GM23338 (cell line): ENCODE results near the gene NID1. TPM values are rescaled to one million over a fixed set of nuclear protein-coding genes. Genes with fewer than 3 reads are reported as not detected.
A peak's percentile ranks its signal among the peaks of the same experiment; 100 is the strongest.

Source experiments
- ATAC-seq: fragments of 200-7000 bp; cut with Tn5 transposase; 3 replicates; pipeline ENCODE4 v1.9.1; 2020
- DNase-seq: peaks from one replicate; pipeline ENCODE4 v3.0.0-alpha.2; 2015; ENCODE audit warnings: low spot score
- H2AFZ ChIP-seq: fragments of 200-600 bp; sonication (generic); 2 replicates; pipeline ENCODE4 v1.8.0; 2016; ENCODE audit warnings: antibody characterized with exemption, mild to moderate bottlenecking, moderate library complexity
- H3F3A ChIP-seq: fragments of 200-600 bp; sonication (generic); replicated peaks from 2 replicates; pipeline ENCODE4 v1.8.0; 2017; ENCODE audit warnings: antibody characterized with exemption, mixed run types, low read depth
- H3K27ac ChIP-seq: fragments of 200-600 bp; sonication (generic); 2 replicates; pipeline ENCODE4 v1.6.1; 2016; ENCODE audit warnings: low read depth
- H3K27me3 ChIP-seq: fragments of 200-600 bp; sonication (generic); 2 replicates; pipeline ENCODE4 v1.8.0; 2016; ENCODE audit warnings: mild to moderate bottlenecking, mixed run types, moderate library complexity; ENCODE audit not compliant: insufficient read depth
- H3K36me3 ChIP-seq: fragments of 200-600 bp; sonication (generic); 2 replicates; pipeline ENCODE4 v1.8.0; 2016; ENCODE audit warnings: mild to moderate bottlenecking; ENCODE audit not compliant: insufficient read depth
- H3K4me1 ChIP-seq: fragments of 200-600 bp; sonication (generic); 2 replicates; pipeline ENCODE4 v1.8.0; 2016; ENCODE audit warnings: mild to moderate bottlenecking, moderate library complexity; ENCODE audit not compliant: insufficient read depth
- H3K4me2 ChIP-seq: fragments of 200-600 bp; sonication (generic); 2 replicates; pipeline ENCODE4 v1.7.1; 2017; ENCODE audit warnings: mixed run types
- H3K4me3 ChIP-seq: fragments of 200-600 bp; sonication (generic); 2 replicates; pipeline ENCODE4 v1.6.1; 2016; ENCODE audit warnings: mixed run types
- H3K79me2 ChIP-seq: fragments of 200-600 bp; sonication (generic); replicated peaks from 2 replicates; pipeline ENCODE4 v1.8.0; 2017; ENCODE audit warnings: mild to moderate bottlenecking; ENCODE audit not compliant: insufficient read depth
- H3K9me2 ChIP-seq: fragments of 200-600 bp; sonication (generic); 2 replicates; pipeline ENCODE4 v1.8.0; 2017; ENCODE audit not compliant: insufficient read depth
- H4K20me1 ChIP-seq: fragments of 200-600 bp; sonication (generic); replicated peaks from 2 replicates; pipeline ENCODE4 v1.8.0; 2017; ENCODE audit warnings: mild to moderate bottlenecking; ENCODE audit not compliant: insufficient read depth
- H3K27ac Mint-ChIP-seq: 2 replicates; pipeline ENCODE4 v1.8.0; 2020; ENCODE audit warnings: inconsistent platforms, mild to moderate bottlenecking, moderate library complexity, mixed read lengths
- H3K27me3 Mint-ChIP-seq: 3 replicates; pipeline ENCODE4 v1.8.0; 2022; ENCODE audit warnings: low read depth, mild to moderate bottlenecking, moderate library complexity, mixed read lengths, inconsistent platforms; ENCODE audit not compliant: insufficient read depth, poor library complexity
- H3K36me3 Mint-ChIP-seq: 3 replicates; pipeline ENCODE4 v1.8.0; 2021; ENCODE audit warnings: low read depth, mild to moderate bottlenecking, inconsistent platforms, moderate library complexity, mixed read lengths
- H3K4me1 Mint-ChIP-seq: 3 replicates; pipeline ENCODE4 v1.8.0; 2020; ENCODE audit warnings: mild to moderate bottlenecking, inconsistent platforms, mixed read lengths
- H3K4me3 Mint-ChIP-seq: 3 replicates; pipeline ENCODE4 v1.8.0; 2021; ENCODE audit warnings: moderate library complexity, mild to moderate bottlenecking, inconsistent platforms, mixed read lengths
- H3K9me3 Mint-ChIP-seq: 3 replicates; pipeline ENCODE4 v1.8.0; 2020; ENCODE audit warnings: moderate library complexity, mild to moderate bottlenecking, inconsistent platforms, mixed read lengths
- CREB1 ChIP-seq: fragments of 250-450 bp; sonication (Bioruptor Pico); IDR thresholded peaks from 2 replicates; pipeline ENCODE4 v1.5.0; 2020; ENCODE audit warnings: low read depth, mild to moderate bottlenecking, moderate library complexity
- EZH2 ChIP-seq: fragments of 200-600 bp; sonication (generic); IDR thresholded peaks from one replicate; pipeline ENCODE4 v1.8.0; 2017; ENCODE audit warnings: antibody characterized with exemption, mild to moderate bottlenecking, low read depth; ENCODE audit not compliant: unreplicated experiment
- JUNB ChIP-seq: IDR thresholded peaks from one replicate; pipeline ENCODE4 v1.6.1; 2016; ENCODE audit warnings: antibody characterized with exemption; ENCODE audit not compliant: unreplicated experiment
- NANOG ChIP-seq: IDR thresholded peaks from 2 replicates; pipeline ENCODE4 v1.6.1; 2016; ENCODE audit warnings: antibody characterized with exemption, borderline replicate concordance
- POLR2AphosphoS5 ChIP-seq: IDR thresholded peaks from 2 replicates; pipeline ENCODE4 v1.6.1; 2016; ENCODE audit warnings: antibody characterized with exemption, low read depth
- STAT1 ChIP-seq: IDR thresholded peaks from one replicate; pipeline ENCODE4 v1.6.1; 2016; ENCODE audit warnings: antibody characterized with exemption; ENCODE audit not compliant: unreplicated experiment
- ZNF114 ChIP-seq: fragments of 250-450 bp; sonication (Bioruptor Pico); IDR thresholded peaks from 2 replicates; pipeline ENCODE4 v1.5.0; 2020; ENCODE audit warnings: mild to moderate bottlenecking, moderate library complexity
- ZNF331 ChIP-seq: fragments of 250-450 bp; sonication (Bioruptor Pico); IDR thresholded peaks from 2 replicates; pipeline ENCODE4 v1.5.0; 2020; ENCODE audit warnings: low read depth, mild to moderate bottlenecking, moderate library complexity
- polyA plus RNA-seq: library from polyadenylated mRNA; unstranded; fragments of >200 nt; fragmentation: Nextera tagmentation; extraction: Ambion mirVana; gene quantifications from 2 replicates; pipeline ENCODE4 v1.2.1, GENCODE V29; 2016
- total RNA-seq: library from RNA; depleted of rRNA; stranded (reverse); fragments of >200 nt; shearing (Covaris generic); gene quantifications from 2 replicates; pipeline ENCODE4 v1.2.3, GENCODE V29; 2014
- TF ChIP-seq, protein P1 (sequence below), 2 experiments: fragments of 200-600 bp in 1 of 2; sonication (generic) in 1 of 2; conservative IDR thresholded peaks; 2 replicates each; pipeline versions ENCODE4 v1.5.1 to v1.6.1; 2016 to 2017; ENCODE audit warnings: antibody characterized with exemption in 2 of 2, low read depth in 2 of 2, mild to moderate bottlenecking in 2 of 2, moderate library complexity in 1 of 2
- TF ChIP-seq, protein P2 (sequence below): IDR thresholded peaks from 2 replicates; pipeline ENCODE4 v1.6.1; 2016; ENCODE audit warnings: antibody characterized with exemption
- TF ChIP-seq, protein P3 (sequence below): fragments of 250-450 bp; sonication (Bioruptor Pico); IDR thresholded peaks from 2 replicates; pipeline ENCODE4 v1.5.0; 2020; ENCODE audit warnings: mild to moderate bottlenecking, moderate library complexity

The NID1 gene
- total and polyA plus RNA-seq, 2 experiments from 2014 or later, result 7.1 to 32.5 TPM

DNA sequence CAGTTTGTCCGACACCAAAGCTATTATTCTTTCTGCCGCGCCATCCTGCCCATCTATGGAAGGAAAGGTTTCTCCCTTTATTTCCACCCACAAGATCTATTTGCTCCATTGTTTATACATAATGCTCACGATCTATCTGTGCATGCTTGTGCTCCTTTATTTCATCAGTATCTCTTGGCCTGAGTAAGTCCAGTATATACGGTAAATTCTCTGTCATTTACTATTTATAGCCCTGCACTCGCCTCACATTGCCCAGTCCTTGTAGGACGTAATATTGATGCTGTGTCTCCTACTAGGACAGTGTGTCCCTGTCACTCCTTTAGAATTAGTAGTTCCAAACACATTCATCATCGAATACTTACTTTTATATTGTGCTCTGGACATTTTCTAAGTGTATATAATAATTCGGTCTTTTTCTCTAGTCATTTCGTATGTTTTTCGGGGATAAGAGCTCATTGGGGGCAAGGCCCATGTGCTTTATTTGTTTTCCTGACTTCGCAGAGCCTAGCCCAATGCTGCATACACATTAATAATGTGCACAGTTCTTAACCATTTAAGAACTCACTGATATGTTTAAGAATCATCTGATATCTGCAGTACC lies 3.1 kb upstream of the NID1 start:
- H3K9me2 ChIP-seq, result no peaks in the 10 kb centered on the region
- H4K20me1 ChIP-seq, result no peaks in the 10 kb centered on the region
- Mint-ChIP-seq H3K4me3 (no peak overlapping the region), H3K4me1 (peaks cover 19% of the 10 kb centered on the region), H3K27me3 (peaks cover 27% of the 10 kb centered on the region), H3K27ac (no peak overlapping the region), H3K36me3 (peaks cover 2% of the 10 kb centered on the region), H3K9me3 (peaks cover 3% of the 10 kb centered on the region; the same call in 2 of the 3 replicates)
- H2AFZ ChIP-seq, result no peak overlapping the region
- H3K36me3 ChIP-seq, result no peaks in the 10 kb centered on the region
- DNase-seq (no peak), ATAC-seq (no peak)
- 0 out of 2 replicates have a peak, but pooled peaks cover 4% of the 10 kb centered on the region for H3F3A ChIP-seq
- no peak overlapping the region for H3K4me2 ChIP-seq
- H3K4me1 ChIP-seq, result peaks cover 14% of the 10 kb centered on the region
- no peak overlapping the region for H3K4me3 ChIP-seq
- no peak for TF ChIP-seq EZH2
- TF ChIP-seq NANOG, result no peak
- TF ChIP-seq JUNB, result no peak
- no peak for TF ChIP-seq ZNF331 (CRISPR knock-in tag)
- TF ChIP-seq CREB1 (CRISPR knock-in tag), result no peak
- no peak for TF ChIP-seq STAT1
- no peak overlapping the region for H3K27ac ChIP-seq
- peaks cover 45% of the 10 kb centered on the region for H3K27me3 ChIP-seq
- no peaks in the 10 kb centered on the region for H3K79me2 ChIP-seq

DNA sequence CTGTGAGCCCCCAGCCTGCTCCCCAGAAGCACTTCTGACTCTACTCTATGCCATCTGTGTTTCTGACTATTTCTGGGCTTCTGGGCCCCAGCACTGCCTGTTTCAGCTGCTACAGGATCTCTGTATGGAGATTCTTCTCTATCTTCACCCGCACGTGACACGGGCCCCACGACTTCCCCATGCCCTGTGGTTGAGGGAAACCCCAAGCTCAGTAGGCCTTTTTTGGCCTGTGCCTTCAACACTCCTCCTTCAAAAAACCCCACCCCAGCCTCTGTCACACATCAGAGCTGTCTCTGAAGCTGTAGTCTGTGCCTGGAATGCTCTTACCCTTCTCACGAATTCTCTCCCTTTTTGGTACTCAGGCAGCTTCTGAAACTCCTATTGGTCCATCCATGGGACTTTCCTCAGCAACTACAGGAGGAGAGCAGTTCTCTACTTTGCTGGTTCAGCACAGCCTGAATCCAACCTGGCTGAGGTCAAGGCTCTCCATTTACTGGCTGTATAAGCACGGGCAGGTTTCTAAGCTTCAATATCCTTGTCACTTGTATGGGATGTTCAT lies 2.0 kb upstream of the NID1 start:
- Mint-ChIP-seq H3K9me3 (peaks cover 3% of the 10 kb centered on the region; the same call in 1 of the 3 replicates), H3K4me1 (peaks cover 19% of the 10 kb centered on the region), H3K36me3 (peaks cover 2% of the 10 kb centered on the region), H3K27me3 (peaks cover 25% of the 10 kb centered on the region), H3K4me3 (peak overlapping the region; percentile 1; the same call in 1 of the 3 replicates), H3K27ac (no peak overlapping the region)
- ATAC-seq (no peak), DNase-seq (peak; percentile 25)
- 0 out of 2 replicates have a peak, but pooled peaks cover 4% of the 10 kb centered on the region for H3F3A ChIP-seq
- peaks cover 49% of the 10 kb centered on the region for H3K27me3 ChIP-seq
- H2AFZ ChIP-seq, result no peak overlapping the region
- H3K4me3 ChIP-seq, result no peak overlapping the region
- no peak overlapping the region for H3K4me2 ChIP-seq
- H3K79me2 ChIP-seq, result no peaks in the 10 kb centered on the region
- peaks cover 14% of the 10 kb centered on the region for H3K4me1 ChIP-seq
- H3K36me3 ChIP-seq, result no peaks in the 10 kb centered on the region
- H4K20me1 ChIP-seq, result 0 out of 2 replicates have a peak, but pooled peaks cover 3% of the 10 kb centered on the region
- H3K27ac ChIP-seq, result no peak overlapping the region
- H3K9me2 ChIP-seq, result no peaks in the 10 kb centered on the region
- TF ChIP-seq ZNF114 (CRISPR knock-in tag) (no peak), ZNF331 (CRISPR knock-in tag) (no peak), CREB1 (CRISPR knock-in tag) (no peak), STAT1 (no peak), JUNB (no peak), POLR2AphosphoS5 (no peak)
- TF ChIP-seq, protein P1, sequence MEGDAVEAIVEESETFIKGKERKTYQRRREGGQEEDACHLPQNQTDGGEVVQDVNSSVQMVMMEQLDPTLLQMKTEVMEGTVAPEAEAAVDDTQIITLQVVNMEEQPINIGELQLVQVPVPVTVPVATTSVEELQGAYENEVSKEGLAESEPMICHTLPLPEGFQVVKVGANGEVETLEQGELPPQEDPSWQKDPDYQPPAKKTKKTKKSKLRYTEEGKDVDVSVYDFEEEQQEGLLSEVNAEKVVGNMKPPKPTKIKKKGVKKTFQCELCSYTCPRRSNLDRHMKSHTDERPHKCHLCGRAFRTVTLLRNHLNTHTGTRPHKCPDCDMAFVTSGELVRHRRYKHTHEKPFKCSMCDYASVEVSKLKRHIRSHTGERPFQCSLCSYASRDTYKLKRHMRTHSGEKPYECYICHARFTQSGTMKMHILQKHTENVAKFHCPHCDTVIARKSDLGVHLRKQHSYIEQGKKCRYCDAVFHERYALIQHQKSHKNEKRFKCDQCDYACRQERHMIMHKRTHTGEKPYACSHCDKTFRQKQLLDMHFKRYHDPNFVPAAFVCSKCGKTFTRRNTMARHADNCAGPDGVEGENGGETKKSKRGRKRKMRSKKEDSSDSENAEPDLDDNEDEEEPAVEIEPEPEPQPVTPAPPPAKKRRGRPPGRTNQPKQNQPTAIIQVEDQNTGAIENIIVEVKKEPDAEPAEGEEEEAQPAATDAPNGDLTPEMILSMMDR (conservative IDR thresholded peaks at IDR 0.05; ENCODE audit: low read depth in 2 of 2), result no peak
- TF ChIP-seq, protein P2, sequence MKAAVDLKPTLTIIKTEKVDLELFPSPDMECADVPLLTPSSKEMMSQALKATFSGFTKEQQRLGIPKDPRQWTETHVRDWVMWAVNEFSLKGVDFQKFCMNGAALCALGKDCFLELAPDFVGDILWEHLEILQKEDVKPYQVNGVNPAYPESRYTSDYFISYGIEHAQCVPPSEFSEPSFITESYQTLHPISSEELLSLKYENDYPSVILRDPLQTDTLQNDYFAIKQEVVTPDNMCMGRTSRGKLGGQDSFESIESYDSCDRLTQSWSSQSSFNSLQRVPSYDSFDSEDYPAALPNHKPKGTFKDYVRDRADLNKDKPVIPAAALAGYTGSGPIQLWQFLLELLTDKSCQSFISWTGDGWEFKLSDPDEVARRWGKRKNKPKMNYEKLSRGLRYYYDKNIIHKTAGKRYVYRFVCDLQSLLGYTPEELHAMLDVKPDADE, result no peak
- TF ChIP-seq, protein P3, sequence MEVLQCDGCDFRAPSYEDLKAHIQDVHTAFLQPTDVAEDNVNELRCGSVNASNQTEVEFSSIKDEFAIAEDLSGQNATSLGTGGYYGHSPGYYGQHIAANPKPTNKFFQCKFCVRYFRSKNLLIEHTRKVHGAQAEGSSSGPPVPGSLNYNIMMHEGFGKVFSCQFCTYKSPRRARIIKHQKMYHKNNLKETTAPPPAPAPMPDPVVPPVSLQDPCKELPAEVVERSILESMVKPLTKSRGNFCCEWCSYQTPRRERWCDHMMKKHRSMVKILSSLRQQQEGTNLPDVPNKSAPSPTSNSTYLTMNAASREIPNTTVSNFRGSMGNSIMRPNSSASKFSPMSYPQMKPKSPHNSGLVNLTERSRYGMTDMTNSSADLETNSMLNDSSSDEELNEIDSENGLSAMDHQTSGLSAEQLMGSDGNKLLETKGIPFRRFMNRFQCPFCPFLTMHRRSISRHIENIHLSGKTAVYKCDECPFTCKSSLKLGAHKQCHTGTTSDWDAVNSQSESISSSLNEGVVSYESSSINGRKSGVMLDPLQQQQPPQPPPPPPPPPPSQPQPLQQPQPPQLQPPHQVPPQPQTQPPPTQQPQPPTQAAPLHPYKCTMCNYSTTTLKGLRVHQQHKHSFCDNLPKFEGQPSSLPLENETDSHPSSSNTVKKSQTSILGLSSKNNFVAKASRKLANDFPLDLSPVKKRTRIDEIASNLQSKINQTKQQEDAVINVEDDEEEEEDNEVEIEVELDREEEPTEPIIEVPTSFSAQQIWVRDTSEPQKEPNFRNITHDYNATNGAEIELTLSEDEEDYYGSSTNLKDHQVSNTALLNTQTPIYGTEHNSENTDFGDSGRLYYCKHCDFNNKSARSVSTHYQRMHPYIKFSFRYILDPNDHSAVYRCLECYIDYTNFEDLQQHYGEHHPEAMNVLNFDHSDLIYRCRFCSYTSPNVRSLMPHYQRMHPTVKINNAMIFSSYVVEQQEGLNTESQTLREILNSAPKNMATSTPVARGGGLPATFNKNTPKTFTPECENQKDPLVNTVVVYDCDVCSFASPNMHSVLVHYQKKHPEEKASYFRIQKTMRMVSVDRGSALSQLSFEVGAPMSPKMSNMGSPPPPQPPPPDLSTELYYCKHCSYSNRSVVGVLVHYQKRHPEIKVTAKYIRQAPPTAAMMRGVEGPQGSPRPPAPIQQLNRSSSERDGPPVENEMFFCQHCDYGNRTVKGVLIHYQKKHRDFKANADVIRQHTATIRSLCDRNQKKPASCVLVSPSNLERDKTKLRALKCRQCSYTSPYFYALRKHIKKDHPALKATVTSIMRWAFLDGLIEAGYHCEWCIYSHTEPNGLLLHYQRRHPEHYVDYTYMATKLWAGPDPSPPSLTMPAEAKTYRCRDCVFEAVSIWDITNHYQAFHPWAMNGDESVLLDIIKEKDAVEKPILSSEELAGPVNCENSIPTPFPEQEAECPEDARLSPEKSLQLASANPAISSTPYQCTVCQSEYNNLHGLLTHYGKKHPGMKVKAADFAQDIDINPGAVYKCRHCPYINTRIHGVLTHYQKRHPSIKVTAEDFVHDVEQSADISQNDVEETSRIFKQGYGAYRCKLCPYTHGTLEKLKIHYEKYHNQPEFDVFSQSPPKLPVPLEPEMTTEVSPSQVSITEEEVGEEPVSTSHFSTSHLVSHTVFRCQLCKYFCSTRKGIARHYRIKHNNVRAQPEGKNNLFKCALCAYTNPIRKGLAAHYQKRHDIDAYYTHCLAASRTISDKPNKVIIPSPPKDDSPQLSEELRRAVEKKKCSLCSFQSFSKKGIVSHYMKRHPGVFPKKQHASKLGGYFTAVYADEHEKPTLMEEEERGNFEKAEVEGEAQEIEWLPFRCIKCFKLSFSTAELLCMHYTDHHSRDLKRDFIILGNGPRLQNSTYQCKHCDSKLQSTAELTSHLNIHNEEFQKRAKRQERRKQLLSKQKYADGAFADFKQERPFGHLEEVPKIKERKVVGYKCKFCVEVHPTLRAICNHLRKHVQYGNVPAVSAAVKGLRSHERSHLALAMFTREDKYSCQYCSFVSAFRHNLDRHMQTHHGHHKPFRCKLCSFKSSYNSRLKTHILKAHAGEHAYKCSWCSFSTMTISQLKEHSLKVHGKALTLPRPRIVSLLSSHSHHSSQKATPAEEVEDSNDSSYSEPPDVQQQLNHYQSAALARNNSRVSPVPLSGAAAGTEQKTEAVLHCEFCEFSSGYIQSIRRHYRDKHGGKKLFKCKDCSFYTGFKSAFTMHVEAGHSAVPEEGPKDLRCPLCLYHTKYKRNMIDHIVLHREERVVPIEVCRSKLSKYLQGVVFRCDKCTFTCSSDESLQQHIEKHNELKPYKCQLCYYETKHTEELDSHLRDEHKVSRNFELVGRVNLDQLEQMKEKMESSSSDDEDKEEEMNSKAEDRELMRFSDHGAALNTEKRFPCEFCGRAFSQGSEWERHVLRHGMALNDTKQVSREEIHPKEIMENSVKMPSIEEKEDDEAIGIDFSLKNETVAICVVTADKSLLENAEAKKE (CRISPR knock-in tag), result no peak
